Calu3 (cell line): ENCODE measurements around the gene RAD51B. TPM values are rescaled to one million over a fixed set of nuclear protein-coding genes. Genes with fewer than 3 reads are reported as not detected.

Experiments used
- BruUV-seq: library from RNA; stranded (reverse); fragments of 400-500 nt; replicated peaks from 2 replicates; lab custom pipeline; 2021; lab: Mats Ljungman, UMichigan
- CTCF ChIA-PET: fragments of 300-600 bp; sonication (Branson Sonifier 250); formaldehyde crosslinking; loops from one replicate; lab custom pipeline; 2022; ENCODE audit warnings: antibody characterized with exemption; lab: Charles Lee
- DNase-seq: peaks from one replicate; pipeline ENCODE4 v3.0.0; 2022
- H3K27ac Mint-ChIP-seq: one replicate; pipeline ENCODE4 v1.8.0; 2022; ENCODE audit warnings: mixed read lengths; ENCODE audit not compliant: unreplicated experiment
- H3K27me3 Mint-ChIP-seq: one replicate; pipeline ENCODE4 v1.8.0; 2022; ENCODE audit warnings: mixed read lengths; ENCODE audit not compliant: unreplicated experiment
- H3K36me3 Mint-ChIP-seq: one replicate; pipeline ENCODE4 v1.8.0; 2022; ENCODE audit warnings: mild to moderate bottlenecking, moderate library complexity, mixed read lengths; ENCODE audit not compliant: insufficient read depth, unreplicated experiment
- H3K4me1 Mint-ChIP-seq: one replicate; pipeline ENCODE4 v1.8.0; 2022; ENCODE audit warnings: mild to moderate bottlenecking, low read depth, mixed read lengths; ENCODE audit not compliant: unreplicated experiment
- H3K4me3 Mint-ChIP-seq: one replicate; pipeline ENCODE4 v1.8.0; 2022; ENCODE audit warnings: mild to moderate bottlenecking, low read depth, moderate library complexity, mixed read lengths; ENCODE audit not compliant: unreplicated experiment
- H3K9me3 Mint-ChIP-seq: one replicate; pipeline ENCODE4 v1.8.0; 2022; ENCODE audit warnings: low read depth, mixed read lengths; ENCODE audit not compliant: unreplicated experiment
- intact Hi-C: fragments of 100-400 bp; cut with micrococcal nuclease; formaldehyde crosslinking; loops from one replicate; pipeline ENCODE4 v1.10.0; 2022; ENCODE audit not compliant: unreplicated experiment
- total RNA-seq: library from RNA; stranded (reverse); gene quantifications from 2 replicates; pipeline ENCODE4 v1.2.3, GENCODE V29; 2022
- TF ChIP-seq, protein P1 (sequence below): fragments of 200-600 bp; IDR thresholded peaks from one replicate; pipeline ENCODE4 v1.8.0; 2022; ENCODE audit warnings: antibody characterized with exemption; ENCODE audit not compliant: unreplicated experiment

The RAD51B gene
- total RNA-seq, 1 experiment from 2014 or later = 24.7 TPM

DNA sequence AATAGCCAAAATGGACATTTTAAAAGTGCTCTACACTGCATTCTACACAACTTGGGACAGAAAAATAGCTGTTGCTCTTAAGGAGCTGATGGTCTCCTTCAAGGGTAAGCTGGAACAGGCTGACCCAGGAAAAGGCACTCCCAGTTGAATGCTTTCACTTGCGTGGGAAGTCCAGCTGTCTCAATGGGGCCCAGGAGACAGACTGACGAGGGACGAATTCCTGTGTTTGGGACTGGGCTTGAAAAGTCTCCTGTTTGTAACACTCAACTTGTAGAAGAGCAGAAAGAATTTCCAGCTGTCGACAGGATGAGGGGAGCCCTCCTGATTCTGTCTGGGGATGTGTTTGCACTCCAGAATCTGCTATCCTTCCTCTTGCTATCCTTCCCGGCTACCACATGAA is 792.5 kb downstream of the RAD51B start:
- Mint-ChIP-seq H3K36me3 (no peaks in the 10 kb centered on the region), H3K4me1 (no peaks in the 10 kb centered on the region), H3K27me3 (no peaks in the 10 kb centered on the region), H3K4me3 (no peak overlapping the region), H3K27ac (no peak overlapping the region), H3K9me3 (peaks cover 14% of the 10 kb centered on the region)
- BruUV-seq = no TSS peak
- CTCF ChIA-PET = no interaction called here
- intact Hi-C loops = no loop called here
- TF ChIP-seq, protein P1, sequence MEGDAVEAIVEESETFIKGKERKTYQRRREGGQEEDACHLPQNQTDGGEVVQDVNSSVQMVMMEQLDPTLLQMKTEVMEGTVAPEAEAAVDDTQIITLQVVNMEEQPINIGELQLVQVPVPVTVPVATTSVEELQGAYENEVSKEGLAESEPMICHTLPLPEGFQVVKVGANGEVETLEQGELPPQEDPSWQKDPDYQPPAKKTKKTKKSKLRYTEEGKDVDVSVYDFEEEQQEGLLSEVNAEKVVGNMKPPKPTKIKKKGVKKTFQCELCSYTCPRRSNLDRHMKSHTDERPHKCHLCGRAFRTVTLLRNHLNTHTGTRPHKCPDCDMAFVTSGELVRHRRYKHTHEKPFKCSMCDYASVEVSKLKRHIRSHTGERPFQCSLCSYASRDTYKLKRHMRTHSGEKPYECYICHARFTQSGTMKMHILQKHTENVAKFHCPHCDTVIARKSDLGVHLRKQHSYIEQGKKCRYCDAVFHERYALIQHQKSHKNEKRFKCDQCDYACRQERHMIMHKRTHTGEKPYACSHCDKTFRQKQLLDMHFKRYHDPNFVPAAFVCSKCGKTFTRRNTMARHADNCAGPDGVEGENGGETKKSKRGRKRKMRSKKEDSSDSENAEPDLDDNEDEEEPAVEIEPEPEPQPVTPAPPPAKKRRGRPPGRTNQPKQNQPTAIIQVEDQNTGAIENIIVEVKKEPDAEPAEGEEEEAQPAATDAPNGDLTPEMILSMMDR = no peak
- DNase-seq = no peak

DNA sequence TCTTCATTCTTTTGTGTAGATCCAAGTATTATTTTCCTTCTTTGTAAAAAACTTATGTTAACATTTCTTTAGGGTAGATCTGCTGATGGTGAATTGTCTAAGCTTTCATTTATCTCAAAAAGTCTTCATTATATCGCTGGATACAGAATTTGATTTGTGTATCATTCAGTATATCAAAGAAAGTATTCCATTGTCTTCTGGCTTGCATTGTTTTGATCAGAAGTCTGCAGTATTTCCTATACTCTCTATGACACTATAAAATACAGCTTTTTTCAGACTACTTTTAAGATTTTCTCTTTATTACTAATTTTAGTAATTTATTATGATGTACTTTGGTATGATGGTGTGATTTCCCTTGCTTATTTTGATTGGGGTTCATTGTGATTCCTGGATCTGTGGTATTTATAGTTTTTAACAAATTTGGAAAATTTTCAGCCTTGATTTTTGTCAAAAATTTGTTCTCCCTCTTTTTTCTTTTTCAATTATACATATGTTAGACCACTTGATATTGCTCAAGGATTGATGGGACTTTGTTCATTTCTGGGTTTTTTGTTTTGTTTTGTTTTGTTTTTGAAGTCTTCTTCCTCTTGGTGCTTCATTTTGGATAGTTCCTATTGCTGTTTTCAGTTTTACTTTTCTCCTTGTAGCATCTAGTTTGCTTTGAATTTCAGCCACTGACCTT is 796.8 kb downstream of the RAD51B start:
- no peaks in the 10 kb centered on the region for H3K27me3 Mint-ChIP-seq
- H3K4me1 Mint-ChIP-seq = no peaks in the 10 kb centered on the region
- intact Hi-C loops = no loop called here
- TF ChIP-seq, protein P1 = no peak
- no peak overlapping the region for H3K27ac Mint-ChIP-seq
- no TSS peak for BruUV-seq
- no peak overlapping the region for H3K4me3 Mint-ChIP-seq
- H3K36me3 Mint-ChIP-seq = no peaks in the 10 kb centered on the region
- H3K9me3 Mint-ChIP-seq = peaks cover 22% of the 10 kb centered on the region
- CTCF ChIA-PET = no interaction called here
- DNase-seq = no peak

DNA sequence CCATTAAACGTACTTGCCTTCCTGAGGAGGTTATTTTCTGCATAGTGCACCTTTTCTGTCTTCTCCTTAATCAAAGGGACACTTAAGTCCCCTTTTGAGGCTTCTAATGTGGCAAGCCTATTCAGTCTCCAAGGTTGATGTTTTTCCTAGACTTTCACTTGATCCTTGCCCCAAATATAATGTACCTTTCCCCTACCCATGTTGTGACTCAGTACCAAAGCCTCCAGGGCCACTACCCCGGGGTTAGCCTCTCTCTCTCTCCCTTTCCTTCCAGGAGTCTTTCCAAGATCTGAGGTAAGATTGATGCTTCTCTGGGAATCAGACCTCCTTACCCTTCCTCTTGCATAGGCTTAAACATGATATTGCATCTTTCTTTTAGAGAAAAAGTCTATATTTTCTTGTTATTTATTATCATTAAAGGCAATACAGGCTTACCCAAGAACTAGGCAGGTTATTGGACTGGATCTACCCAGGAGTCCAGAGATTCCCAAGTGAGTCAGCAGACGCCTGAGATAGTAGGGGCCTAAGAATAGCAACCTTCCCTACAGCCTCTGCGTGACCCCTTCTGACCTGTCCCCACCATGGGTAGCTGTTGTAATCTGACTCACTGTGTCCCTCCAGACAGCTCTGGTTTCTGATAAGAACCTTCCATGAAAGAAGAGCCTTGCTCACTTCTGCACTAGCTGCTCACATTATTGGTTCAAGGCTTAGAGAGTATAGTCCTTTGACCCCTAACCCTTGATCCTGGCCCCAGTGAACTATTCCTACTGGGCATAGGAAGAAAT is 800.4 kb downstream of the RAD51B start:
- no peak for DNase-seq
- TF ChIP-seq, protein P1 = no peak
- BruUV-seq = no TSS peak
- CTCF ChIA-PET = interaction anchor here (0.7 kb wide), 1 partner anchor 157 kb away, joined by 3 read pairs; no protein-coding TSS in a partner anchor
- Mint-ChIP-seq H3K27me3 (no peaks in the 10 kb centered on the region), H3K27ac (no peak overlapping the region), H3K9me3 (peaks cover 17% of the 10 kb centered on the region), H3K4me3 (no peak overlapping the region), H3K36me3 (no peaks in the 10 kb centered on the region), H3K4me1 (no peaks in the 10 kb centered on the region)
- intact Hi-C loops = no loop called here

DNA sequence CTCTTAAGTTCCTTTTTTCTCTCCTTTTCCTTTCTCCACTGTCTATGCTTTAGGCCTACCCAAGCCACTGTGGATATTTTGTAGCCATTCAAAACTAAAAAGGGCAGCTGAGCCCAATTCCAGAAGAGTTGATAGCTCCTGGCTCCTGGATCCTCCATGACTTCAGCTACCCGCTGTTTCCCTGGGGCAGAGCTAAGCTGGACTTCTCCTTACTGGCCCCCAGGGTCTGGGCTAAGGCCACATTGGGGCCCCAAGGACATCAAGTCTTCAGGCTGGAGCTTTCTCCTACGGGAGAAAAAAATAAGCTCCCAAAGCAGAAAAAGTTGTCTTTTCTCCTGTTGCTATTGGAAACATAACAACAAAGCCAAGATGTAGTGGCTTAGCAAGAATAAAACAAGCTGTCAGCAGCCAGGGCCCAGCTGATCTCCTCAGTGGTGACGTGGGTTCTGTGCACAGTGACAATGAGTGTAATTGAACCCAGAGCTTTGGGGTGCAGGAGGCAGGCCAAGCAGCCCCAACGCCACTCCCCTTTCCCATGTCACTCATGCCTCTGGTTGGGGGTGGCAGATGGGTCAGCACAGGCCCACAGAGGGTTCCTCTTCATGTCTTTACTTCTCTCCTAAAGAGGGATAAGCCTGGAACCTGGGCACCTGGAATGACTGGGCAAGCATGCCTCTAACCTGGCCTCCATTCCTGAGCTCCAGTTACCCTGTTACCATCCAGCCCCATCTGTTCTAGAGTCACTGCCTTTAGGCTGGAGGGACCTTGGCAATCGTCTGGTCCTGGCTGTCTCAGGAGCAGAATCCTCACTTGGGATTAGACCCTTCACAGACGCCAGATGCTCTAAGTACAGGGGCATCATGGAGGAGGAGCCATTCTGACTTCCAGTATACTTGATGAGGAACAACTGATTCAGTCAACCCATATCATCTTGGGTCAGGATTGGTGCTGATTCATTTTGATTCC is 802.1 kb downstream of the RAD51B start:
- BruUV-seq = no TSS peak
- no peaks in the 10 kb centered on the region for H3K36me3 Mint-ChIP-seq
- H3K27me3 Mint-ChIP-seq = no peaks in the 10 kb centered on the region
- CTCF ChIA-PET = no interaction called here
- H3K9me3 Mint-ChIP-seq = peaks cover 11% of the 10 kb centered on the region
- intact Hi-C loops = no loop called here
- H3K27ac Mint-ChIP-seq = no peak overlapping the region
- H3K4me3 Mint-ChIP-seq = no peak overlapping the region
- H3K4me1 Mint-ChIP-seq = no peaks in the 10 kb centered on the region
- TF ChIP-seq, protein P1 = no peak
- DNase-seq = no peak
